Endothelial cell of hepatic sinusoid (primary cell): ENCODE results near the gene PSMB11.

Experiments used
- in situ Hi-C: cut with HindIII; loops from 2 replicates; pipeline ENCODE4 v1.10.0; 2017; ENCODE audit warnings: low sequenced_read_pairs

PSMB11 gene

GRCh38 chr14:23078692-23079116 lies 36.7 kb downstream of the PSMB11 start:
- in situ Hi-C loops = no loop called here

- in situ Hi-C loops = loop anchor here (5.0 kb wide), 1 partner anchor 102 kb away; no protein-coding TSS in a partner anchor
Observed at GRCh38 chr14:23079716-23080115, 37.7 kb downstream of the PSMB11 start.

- in situ Hi-C loops = loop anchor here (5.0 kb wide), 1 partner anchor 103 kb away; no protein-coding TSS in a partner anchor
Observed at GRCh38 chr14:23080474-23080873, 38.5 kb downstream of the PSMB11 start.

- in situ Hi-C loops = no loop called here
Observed at GRCh38 chr14:23085458-23085857, 43.4 kb downstream of the PSMB11 start.

- in situ Hi-C loops = no loop called here
Observed at GRCh38 chr14:23086565-23086964, 44.6 kb downstream of the PSMB11 start.

- in situ Hi-C loops = no loop called here
Observed at GRCh38 chr14:23089498-23090253, 47.7 kb downstream of the PSMB11 start.

- in situ Hi-C loops = no loop called here
Observed at GRCh38 chr14:23090254-23090636, 48.2 kb downstream of the PSMB11 start.

GRCh38 chr14:23091294-23092225 lies 49.5 kb downstream of the PSMB11 start:
- in situ Hi-C loops = no loop called here

GRCh38 chr14:23093104-23093503 lies 51.1 kb downstream of the PSMB11 start:
- in situ Hi-C loops = no loop called here

- in situ Hi-C loops = no loop called here
Observed at GRCh38 chr14:23093526-23093925, 51.5 kb downstream of the PSMB11 start.
